Mucosa of rectum (tissue), 2 donors: ENCODE results near the gene PIPOX.

ENCODE experiments used
- H3K27ac ChIP-seq, 2 donors: one replicate each; pipeline ENCODE4 v1.7.0; 2013; ENCODE audit warnings: inconsistent platforms in 2 of 2, low read depth in 2 of 2, low read length in 2 of 2
- H3K27me3 ChIP-seq, 2 donors: one replicate each; pipeline ENCODE4 v1.7.0; 2013; ENCODE audit warnings: low read length in 2 of 2; ENCODE audit not compliant: control insufficient read depth in 2 of 2, insufficient read depth in 2 of 2
- H3K36me3 ChIP-seq, 2 donors: one replicate each; pipeline ENCODE4 v1.7.0; 2013; ENCODE audit warnings: low read length in 2 of 2; ENCODE audit not compliant: control insufficient read depth in 2 of 2, insufficient read depth in 2 of 2
- H3K4me1 ChIP-seq, 2 donors: one replicate each; pipeline ENCODE4 v1.7.0; 2013; ENCODE audit warnings: low read length in 2 of 2, mild to moderate bottlenecking in 1 of 2; ENCODE audit not compliant: control insufficient read depth in 2 of 2, insufficient read depth in 2 of 2
- H3K4me3 ChIP-seq, 2 donors: one replicate each; pipeline ENCODE4 v1.7.0; 2013; ENCODE audit warnings: low read length in 2 of 2
- H3K9ac ChIP-seq, 2 donors: one replicate each; pipeline ENCODE4 v1.7.0; 2013; ENCODE audit warnings: low read length in 2 of 2, low read depth in 1 of 2, mild to moderate bottlenecking in 1 of 2
- H3K9me3 ChIP-seq, 2 donors: one replicate each; pipeline ENCODE4 v1.7.0; 2013; ENCODE audit warnings: low read length in 2 of 2; ENCODE audit not compliant: control insufficient read depth in 2 of 2
- donor health status: healthy.
- donor health status: Normal muscosa, but diverticular disease.

Gene PIPOX

DNA sequence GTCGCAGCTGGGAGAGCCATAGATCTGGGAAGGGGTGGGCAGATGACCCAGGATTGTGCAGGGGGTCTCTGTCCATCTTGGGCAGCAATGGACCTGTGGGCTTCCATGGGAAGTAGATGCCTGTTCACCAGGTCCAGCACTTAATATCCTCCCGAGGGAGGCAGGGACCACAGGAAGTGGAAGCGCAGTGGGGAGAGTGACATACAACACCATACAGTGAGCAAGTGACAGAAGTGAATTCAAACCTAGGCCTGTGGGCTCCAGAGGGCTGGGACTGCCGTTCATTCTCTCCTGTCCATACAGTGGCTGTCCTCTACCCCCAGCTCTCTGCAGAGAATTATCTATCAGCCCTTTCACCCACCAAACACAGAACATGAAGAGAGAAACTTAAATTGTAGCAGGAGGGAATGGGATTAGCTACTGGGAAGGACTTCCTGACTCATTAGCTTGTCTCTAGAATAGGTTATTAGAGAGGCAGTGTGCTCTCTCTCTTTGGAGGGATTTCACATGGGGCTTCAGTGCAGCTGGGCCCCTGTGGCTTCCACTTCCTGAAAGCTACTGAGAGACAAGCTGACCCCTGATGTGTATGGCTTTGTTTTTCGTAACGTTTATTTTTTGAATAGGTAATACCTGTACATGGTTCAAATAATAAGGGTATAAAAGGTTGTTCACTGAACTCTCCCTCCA is 24.0 kb upstream of the PIPOX start:
- Histone ChIP-seq H3K4me1 (no peaks in the 10 kb centered on the region), H3K36me3 (no peaks in the 10 kb centered on the region), H3K27me3 (peaks cover 32 to 33% of the 10 kb centered on the region in 2 donors), H3K9ac (no peak overlapping the region), H3K27ac (no peak overlapping the region), H3K4me3 (no peak overlapping the region), H3K9me3 (no peaks in the 10 kb centered on the region)

DNA sequence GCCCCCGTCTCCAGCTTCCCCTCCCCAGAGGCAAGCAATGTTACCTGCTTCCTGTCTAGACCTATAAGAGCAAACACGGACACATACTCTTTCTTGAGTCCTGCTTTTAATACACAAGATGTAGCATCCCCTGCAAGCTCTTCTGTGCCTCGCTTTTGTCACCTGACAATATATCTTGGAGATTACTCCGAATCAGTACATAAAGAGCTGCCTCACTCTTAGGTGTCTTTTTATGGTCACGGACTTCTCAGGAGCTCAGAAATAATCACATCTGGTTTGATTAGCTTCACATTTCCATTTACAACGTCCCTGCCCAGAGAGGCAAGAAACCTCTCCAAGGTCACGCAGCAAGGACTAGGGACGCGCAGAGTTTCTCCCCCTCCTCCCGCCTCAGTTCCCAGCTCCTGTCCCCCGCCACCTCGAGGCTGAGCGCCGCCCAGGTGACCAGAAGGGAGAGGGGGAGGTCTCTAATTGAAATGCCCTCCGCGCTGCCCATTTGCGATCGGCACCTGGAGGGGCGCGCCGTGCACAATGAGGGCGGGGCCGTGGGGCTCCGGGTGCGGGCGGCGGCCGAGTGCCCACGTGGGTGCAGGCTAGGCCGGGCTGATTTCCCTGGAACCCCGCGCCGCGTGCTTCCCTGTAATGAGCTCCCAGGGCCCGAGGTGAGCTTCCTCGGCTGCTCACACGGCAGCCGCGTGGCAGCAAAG is 23.3 kb upstream of the PIPOX start:
- no peaks in the 10 kb centered on the region for H3K36me3 ChIP-seq
- no peak overlapping the region for H3K4me3 ChIP-seq
- no peak overlapping the region for H3K9ac ChIP-seq
- no peaks in the 10 kb centered on the region for H3K9me3 ChIP-seq
- no peak overlapping the region for H3K27ac ChIP-seq
- peaks cover 32 to 37% of the 10 kb centered on the region in 2 donors for H3K27me3 ChIP-seq
- H3K4me1 ChIP-seq, result no peaks in the 10 kb centered on the region

DNA sequence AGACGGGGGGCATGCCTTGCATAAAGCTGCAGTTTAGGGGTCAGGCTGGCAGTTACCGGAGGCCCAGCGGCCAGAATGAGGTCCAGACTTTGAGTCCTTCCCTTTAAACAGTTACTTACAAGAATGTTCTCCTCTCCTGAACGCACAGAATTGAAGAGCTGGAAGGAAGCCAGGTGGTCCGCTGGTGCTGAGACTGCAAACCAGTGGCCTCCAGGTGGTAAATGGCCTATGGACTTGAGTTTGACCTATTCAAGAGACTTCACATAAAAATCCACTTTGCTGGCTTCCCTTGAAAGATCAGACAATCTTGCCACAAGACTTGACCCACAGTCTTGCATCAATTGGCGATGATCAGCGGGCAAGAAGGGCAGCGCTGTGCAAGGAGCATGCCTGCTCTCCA is 22.4 kb upstream of the PIPOX start:
- Histone ChIP-seq H3K27me3 (peaks cover 32 to 41% of the 10 kb centered on the region in 2 donors), H3K9ac (no peak overlapping the region), H3K4me3 (no peak overlapping the region), H3K9me3 (no peaks in the 10 kb centered on the region), H3K36me3 (no peaks in the 10 kb centered on the region), H3K4me1 (no peaks in the 10 kb centered on the region), H3K27ac (no peak overlapping the region)

DNA sequence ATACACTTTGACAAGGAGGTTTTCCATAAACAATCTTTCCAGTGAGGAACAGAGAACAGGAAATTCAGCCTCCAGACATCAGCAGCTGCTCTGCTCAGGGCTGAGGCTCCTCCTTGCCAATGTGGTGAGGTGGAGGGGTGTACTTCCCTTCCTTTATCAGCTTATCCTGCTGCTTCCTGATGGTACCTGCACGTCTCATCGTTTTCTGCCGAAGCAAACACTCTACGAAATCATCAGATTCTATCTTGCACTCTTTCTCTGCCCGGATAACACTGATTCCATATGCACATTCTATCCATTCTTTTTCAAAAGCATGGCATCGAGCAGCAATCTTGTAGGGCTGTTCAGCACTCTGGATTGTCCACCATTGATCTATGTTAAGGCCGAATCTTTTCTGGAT is 21.7 kb upstream of the PIPOX start:
- Histone ChIP-seq H3K27ac (no peak overlapping the region), H3K9me3 (no peaks in the 10 kb centered on the region), H3K27me3 (peaks cover 32 to 41% of the 10 kb centered on the region in 2 donors), H3K36me3 (no peaks in the 10 kb centered on the region), H3K4me3 (no peak overlapping the region), H3K9ac (no peak overlapping the region), H3K4me1 (no peaks in the 10 kb centered on the region)

DNA sequence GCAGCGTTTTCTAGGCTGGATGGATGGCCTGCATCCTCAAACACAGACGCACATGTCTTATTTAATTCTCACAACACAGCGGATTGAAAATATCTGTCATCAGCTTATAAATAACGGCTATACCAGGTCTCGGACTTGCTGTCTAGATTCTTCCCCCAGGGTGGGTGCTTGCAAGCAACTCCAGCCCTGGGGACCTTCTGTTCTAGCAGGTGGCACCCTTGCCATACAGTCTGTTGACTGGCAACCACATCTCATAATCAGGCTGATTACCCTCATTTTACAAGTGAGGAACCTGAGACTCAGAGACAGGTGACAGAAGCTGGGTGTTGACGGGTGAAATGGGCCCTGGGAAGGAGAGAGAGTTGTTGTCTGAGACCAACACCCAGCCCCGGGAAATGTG is 20.9 kb upstream of the PIPOX start:
- Histone ChIP-seq H3K4me3 (no peak overlapping the region), H3K27ac (no peak overlapping the region), H3K9ac (no peak overlapping the region), H3K4me1 (no peaks in the 10 kb centered on the region), H3K9me3 (no peaks in the 10 kb centered on the region), H3K27me3 (peaks cover 29 to 39% of the 10 kb centered on the region in 2 donors), H3K36me3 (no peaks in the 10 kb centered on the region)

DNA sequence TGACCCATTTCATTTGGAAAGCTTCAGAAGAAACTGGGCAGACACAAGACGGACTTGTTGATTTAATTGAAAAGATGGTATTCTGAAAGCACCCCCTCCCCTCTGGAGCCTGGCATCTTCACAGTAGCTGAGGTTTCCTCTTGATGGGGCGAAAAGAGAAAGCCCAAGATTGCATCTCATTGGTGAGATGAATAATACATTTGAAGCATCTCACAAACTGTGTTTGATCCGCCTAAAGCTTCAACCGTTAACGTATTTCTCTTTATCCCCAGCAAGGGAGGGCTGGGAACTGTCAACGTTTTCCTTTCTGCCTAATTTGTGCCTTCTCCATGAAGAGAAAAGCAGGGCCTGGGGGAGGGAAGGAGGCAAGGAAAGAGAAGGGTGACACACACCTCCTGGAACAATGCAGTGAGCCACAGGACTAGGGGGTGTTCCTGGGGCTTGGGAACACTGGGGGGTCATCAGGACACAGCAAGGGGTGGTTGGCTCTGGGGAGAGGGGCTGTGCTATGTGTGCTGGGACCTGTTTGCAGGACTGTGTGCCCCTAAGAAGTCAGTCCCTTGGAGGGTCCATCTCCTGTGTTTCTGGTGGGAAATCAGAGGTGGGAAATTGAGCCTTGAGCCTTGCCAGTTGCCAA is 18.5 kb upstream of the PIPOX start:
- H3K27me3 ChIP-seq, result peaks cover 19 to 27% of the 10 kb centered on the region in 2 donors
- H3K4me3 ChIP-seq, result no peak overlapping the region
- H3K4me1 ChIP-seq, result no peaks in the 10 kb centered on the region
- no peak overlapping the region for H3K9ac ChIP-seq
- H3K9me3 ChIP-seq, result no peaks in the 10 kb centered on the region
- no peak overlapping the region for H3K27ac ChIP-seq
- H3K36me3 ChIP-seq, result no peaks in the 10 kb centered on the region

DNA sequence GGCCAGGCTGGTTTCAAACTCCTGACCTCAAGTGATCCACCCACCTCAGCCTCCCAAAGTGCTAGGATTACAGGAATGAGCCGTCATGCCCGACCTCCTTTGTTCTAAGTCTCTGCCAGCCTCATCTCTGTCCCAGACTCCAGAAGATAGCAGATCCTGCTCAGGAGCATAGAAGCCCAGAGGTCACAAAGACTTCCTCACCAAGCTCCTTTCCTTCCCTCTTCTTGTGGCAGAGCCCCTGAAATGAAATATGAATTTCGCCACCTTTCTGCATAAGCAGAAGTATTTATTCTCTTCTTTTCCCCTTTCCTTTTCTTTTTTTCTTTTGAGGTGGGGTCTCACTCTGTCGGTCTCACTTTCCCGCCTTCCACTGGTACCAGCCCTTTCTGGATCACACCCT is 11.5 kb upstream of the PIPOX start:
- Histone ChIP-seq H3K9ac (no peak overlapping the region), H3K27ac (no peak overlapping the region), H3K9me3 (peaks cover 0 to 3% of the 10 kb centered on the region in 2 donors), H3K27me3 (peaks cover 6 to 28% of the 10 kb centered on the region in 2 donors), H3K36me3 (no peaks in the 10 kb centered on the region), H3K4me3 (no peak overlapping the region), H3K4me1 (no peaks in the 10 kb centered on the region)

DNA sequence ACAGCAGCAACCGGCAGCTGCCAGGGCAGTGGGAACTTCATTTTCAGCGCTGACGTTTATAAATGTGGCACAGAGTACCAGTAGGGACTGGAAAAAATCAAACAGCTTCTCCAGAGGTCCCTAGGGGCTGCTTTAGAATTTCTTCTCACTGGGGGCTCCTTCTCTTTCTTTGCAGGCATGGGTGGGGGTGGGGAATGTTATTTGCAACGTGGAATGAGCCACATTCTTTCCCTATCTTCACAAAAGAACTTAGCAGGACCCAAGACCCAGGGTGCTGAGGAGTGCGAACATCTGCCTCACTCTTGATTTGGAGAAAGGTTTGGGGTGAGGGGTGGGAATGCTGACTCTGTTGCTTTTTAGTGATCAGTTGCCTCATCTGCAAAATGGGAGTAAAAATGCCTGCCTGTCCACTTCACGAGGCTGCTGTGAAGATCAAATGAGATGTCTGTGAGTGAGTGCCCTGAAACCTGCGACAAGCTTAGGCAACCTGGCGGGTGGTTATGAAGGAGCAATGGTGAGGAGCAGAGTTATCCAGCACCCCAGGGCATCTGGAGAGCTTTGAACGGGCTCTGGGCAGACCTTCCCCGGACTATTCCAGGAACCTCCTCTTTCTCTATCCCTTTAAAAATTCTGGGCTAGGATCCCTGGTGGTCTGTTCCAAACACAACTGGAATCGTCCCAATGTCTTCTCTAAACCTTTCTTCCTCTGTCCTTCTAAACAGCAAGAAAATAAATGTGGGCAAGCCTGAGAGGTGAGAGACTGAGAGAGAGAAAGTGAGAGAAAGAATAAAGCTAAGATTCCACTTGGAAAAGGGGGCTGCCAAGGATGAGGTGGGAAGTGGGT is 10.7 kb upstream of the PIPOX start:
- H3K36me3 ChIP-seq, result no peaks in the 10 kb centered on the region
- no peaks in the 10 kb centered on the region for H3K4me1 ChIP-seq
- H3K4me3 ChIP-seq, result no peak overlapping the region
- H3K27ac ChIP-seq, result no peak overlapping the region
- no peak overlapping the region for H3K9ac ChIP-seq
- H3K27me3 ChIP-seq, result peaks cover 6 to 23% of the 10 kb centered on the region in 2 donors
- peaks cover 0 to 3% of the 10 kb centered on the region in 2 donors for H3K9me3 ChIP-seq

DNA sequence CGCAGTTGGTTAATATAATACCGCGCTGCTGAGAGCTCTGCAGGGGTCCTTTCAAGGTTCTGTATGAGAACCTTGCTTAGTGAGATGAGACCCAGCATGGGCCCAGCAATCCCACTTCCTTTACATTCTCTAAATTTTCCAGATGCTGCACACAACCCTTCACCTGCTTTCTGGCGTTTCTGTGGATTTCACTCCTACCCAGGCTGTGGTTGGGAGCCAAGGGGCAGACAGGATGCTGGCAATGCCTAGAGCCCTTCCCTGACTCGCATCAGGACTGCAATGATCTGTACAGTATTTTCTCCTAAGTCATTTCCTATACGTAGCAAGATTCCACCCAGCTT is 10.1 kb upstream of the PIPOX start:
- Histone ChIP-seq H3K4me1 (no peaks in the 10 kb centered on the region), H3K4me3 (no peak overlapping the region), H3K27me3 (peaks cover 6 to 24% of the 10 kb centered on the region in 2 donors), H3K9me3 (peaks cover 0 to 3% of the 10 kb centered on the region in 2 donors), H3K27ac (no peak overlapping the region), H3K9ac (no peak overlapping the region), H3K36me3 (no peaks in the 10 kb centered on the region)

DNA sequence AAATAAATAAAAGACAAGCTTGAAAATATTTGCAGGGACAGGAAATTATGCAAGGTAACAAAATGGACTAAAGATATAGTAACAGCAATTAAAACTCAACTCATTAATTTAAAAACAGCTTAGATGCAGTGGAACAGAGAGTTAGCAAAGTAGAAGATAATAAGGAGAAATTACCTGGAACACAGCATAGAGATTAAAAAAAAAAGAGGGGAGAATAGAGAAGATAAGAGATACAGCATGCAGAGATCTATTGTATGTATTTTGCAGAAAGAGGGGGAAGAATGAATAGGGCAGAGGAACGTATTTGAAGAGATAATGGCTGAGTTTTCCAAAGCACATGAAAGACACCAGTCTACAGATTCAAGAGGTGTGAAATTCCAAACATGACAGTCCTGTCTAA is 8.4 kb upstream of the PIPOX start:
- Histone ChIP-seq H3K9me3 (peaks cover 0 to 3% of the 10 kb centered on the region in 2 donors), H3K4me1 (no peaks in the 10 kb centered on the region), H3K4me3 (no peak overlapping the region), H3K27me3 (peaks cover 6 to 24% of the 10 kb centered on the region in 2 donors), H3K27ac (no peak overlapping the region), H3K9ac (no peak overlapping the region), H3K36me3 (no peaks in the 10 kb centered on the region)
